Measurements from ENCODE around the gene TXLNB.
"Not testable (repeated sequence)": the region's sequence is repeated elsewhere in the genome, so short reads cannot be mapped to it uniquely, and the experiment has no call there.

TXLNB gene

DNA sequence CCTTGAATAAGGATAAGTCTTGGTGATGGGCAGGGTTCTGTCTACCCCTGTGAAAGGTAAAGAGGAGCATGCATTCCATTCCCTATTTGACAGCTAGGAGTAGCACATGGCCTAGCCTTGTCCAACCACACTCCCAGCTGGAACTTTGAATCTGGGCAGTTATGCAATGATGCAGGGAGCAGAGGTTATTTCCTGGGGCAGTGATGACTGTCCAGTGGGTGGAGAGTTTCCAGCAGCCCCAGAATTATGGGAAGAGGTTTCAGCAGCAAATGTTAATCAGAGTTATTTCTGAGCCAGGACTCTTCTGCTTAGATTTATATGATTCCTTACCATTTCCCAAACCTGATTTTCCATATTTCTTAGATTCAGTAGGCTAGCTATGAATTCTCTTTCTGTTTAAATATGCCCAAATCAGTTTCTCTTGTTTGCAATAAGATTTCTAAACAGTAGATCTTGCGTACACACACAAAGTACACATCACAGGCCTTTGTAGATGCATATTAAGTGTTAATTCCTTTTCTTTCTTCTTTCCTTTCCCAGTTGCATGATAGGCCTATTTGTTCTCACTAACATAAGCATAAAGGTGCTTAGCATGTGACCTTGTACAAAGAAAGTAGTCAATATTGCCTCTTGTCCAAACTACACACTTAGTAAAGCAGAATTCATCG, 17.3 kb upstream of the TXLNB start:
- no peak for DNase-seq

DNA sequence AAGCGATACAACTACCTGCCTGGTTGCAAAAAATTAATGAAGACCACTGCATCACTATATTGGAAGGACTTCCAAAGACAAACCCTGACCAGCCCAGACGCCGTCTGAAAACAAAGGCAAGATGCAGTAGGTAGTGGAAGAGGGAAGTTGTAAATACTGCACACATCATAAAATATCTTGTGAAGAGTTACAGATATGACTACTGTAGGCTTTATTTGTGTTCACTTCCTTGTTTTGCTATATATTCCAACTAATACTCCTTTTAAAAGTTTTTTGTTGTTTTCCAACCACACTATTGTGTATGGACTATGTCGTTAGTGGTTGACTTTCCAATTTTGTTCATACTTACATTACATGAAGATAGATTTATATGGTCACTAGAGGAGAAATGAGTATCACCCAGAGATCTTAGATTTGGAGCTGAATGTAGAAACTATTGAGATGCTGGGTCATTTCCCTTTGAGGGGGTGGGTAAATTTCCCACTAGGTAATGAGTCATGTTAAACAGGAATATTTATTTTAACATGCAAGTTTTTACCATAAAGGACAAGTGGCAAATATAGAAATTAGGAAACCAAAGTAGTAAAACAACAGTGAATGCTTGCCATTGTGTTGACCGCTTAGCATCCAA, 16.6 kb upstream of the TXLNB start:
- DNase-seq: no peak

DNA sequence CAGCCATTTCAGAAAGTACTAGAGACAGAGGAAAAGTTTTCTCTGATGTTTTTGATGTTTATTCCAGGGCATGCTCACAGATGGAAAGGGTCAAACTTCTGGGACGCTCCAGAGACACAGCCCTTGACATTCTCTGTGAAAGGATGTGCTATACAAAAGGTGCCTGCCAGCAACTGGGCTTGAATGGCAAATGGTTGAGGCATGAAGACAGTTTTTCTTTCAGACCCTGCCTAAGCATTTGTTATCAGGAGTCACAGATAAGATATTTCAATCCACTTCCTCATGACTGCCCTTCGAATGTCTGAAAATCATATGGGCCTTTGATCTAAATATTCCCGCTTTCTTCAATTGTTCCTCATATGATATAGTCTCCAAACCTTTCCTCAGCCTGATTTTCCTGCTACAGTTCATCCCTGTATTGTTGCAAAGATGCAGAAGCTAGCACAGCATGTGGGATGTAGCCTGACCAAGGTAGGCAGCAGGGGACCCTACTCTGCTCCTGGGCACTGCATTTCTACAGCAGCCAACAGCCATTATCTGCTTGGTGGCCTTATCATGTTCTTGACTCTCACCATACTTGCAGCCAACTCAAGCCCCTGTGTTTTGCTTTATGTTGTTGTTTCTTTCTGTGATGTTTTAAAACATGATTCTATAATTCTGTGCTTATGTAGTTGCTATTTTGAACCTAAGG, 14.6 kb upstream of the TXLNB start:
- no peak for DNase-seq

GRCh38 chr6:139303185-139303584, 11.4 kb upstream of the TXLNB start:
- no peak for DNase-seq

DNA sequence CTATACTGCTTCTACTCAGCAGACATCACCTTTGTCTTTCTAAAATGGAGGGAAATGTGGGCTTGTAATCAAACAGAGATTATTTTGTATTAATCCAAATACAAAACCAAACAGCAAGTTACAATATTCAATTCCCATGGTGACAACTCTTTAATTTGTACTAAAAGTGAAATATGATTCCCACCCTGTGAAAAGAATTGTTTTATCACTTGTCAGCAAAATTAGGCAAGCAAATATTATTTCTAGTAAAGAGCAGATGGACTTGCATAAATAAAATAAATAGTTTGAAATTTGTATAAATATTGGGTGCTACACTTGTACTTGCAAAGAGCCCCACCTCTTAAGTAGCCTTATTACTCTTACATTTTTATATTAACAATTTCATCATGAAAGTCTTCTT, 6.1 kb upstream of the TXLNB start:
- DNase-seq: no peak

GRCh38 chr6:139296927-139297326, 5.1 kb upstream of the TXLNB start:
- no peak for DNase-seq

DNA sequence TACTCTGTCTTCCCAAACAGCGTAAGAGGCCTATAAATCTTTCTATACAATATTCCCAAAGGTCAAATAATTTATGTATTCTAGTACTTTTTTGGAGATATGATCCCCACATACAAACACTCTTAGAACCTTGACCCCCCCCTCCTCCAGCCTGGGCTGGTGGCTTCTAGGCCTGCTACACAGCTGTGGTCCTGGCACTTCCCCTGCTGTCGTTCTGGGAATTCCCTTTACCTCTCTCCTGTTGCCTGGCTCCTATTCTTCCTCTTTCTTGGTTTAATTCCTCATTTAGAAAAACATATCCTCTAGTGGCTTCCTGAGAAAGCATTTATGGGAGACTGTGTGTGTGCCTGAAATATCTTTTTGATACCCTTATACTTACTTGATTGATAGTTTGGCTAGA, 4.1 kb upstream of the TXLNB start:
- DNase-seq: no peak

DNA sequence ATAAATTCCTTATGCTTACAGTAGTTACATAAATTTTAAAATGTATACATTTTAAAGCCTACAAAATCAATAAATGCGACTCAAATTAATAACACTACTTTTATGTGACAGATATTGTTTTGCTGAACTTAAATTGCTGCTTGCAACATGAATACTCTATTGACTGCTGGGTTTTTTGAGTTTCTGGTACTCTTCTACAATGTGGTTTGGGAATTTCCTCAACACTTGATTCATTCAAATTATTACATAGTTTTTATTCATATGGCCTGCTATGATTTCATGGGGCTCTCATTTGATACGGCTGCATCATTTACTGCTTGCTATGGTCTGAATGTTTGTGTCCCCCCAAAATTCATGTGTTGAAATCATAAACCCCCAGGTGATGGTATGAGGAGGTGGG, 2.3 kb upstream of the TXLNB start:
- no peak for DNase-seq

- DNase-seq: not testable (repeated sequence)
These were observed 1.4 kb upstream of the TXLNB start for GRCh38 chr6:139293230-139293629.

DNA sequence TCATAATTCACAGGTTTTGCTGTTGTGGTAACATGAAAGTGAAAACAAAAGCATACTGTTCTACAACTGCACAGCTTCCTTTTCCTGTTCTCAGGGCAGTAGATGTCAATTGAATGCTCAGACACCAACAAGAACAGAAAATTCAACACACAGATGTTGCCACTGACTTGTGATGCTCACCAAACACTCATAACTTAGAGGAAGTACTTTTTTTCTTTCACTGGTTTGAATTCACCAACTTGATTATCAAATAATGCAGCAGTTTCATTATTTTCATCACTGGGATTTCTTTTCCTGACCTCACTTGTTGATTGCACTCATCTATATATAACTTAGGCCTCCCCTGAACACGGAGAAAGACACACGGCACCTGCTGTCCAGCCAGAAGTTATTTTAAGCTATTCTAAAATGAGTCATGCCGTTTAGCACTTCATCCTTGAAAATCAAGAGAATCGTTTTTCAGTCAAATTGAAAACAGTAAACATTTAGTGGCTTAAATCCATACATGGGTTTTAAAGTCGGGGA, 949 bp downstream of the TXLNB start:
- no peak for DNase-seq

DNA sequence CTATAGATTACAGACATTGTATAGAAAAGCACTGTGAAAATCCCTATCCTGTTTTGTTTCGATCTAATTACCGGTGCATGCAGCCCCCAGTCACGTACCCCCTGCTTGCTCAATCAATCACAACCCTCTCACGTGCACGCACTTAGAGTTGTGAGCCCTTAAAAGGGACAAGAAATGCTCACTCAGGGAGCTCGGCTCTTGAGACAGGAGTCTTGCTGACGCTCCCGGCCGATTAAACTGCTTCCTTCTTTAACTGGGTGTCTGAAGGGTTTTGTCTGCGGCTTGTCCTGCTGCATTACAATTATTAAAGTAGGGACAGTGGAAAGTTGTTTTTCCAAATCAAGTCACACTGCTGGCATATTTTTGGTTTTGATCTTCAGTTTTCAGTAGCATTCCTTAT, 2.6 kb downstream of the TXLNB start:
- no peak for DNase-seq

GRCh38 chr6:139288496-139289040, 3.2 kb downstream of the TXLNB start:
- DNase-seq: no peak

DNA sequence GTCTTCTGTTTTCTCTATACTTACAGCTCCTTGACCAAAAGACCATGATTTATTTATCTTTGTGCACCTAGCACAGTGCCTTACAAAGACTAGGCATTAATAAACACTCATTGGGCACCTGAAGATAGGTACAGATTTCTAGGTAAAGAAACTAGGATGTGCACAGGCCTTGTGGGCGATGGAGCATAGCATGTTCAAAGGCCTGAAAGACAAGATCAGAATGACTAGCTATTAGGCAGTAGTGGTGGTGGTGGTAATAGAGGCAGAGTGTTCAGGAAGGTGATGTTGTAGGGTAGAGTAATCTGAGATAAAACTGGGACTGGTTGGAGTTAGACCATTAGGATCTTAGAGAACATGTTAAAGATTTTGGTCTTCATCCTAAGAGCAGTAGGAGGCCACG, 3.9 kb downstream of the TXLNB start:
- DNase-seq: no peak

DNA sequence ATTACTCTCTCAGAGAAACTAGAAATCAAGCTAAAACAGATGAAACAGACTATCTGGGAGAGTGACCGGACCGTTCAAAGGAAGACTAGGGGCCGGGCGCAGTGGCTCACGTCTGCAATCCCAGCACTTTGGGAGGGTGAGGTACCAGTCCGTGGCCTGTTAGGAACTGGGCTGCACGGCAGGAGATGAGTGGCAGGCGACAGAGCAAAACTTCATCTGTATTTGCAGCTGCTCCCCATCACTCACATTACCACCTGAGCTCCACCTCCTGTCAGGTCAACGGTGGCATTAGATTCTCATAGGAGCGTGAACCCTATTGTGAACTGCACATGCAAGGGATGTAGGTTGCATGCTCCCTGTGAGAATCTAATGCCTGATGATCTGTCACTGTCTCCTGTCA, 5.4 kb downstream of the TXLNB start:
- DNase-seq: not testable (repeated sequence)

GRCh38 chr6:139285590-139285989, 6.2 kb downstream of the TXLNB start:
- no peak for DNase-seq

DNA sequence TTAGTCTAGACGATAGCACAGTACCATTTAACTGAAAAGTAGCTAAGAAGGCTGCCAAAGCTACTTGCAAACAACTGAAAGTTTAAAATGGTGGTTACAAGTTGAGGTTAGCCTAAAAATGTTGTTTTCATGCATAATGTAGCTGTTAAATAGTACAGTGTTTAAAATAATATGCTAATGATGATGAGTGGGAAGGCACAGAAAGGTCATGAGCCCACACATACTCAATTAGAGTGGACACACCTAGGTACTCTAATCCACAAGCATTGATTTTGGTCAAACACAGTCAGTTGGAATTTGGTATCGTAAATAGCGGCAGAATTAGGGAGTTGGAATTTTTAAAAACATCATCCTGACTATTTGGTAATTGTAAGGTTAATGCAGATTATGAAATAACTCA, 7.0 kb downstream of the TXLNB start:
- no peak for DNase-seq

GRCh38 chr6:139282684-139283083, 9.1 kb downstream of the TXLNB start:
- no peak for DNase-seq

- no peak for DNase-seq
These were observed 13.6 kb downstream of the TXLNB start for GRCh38 chr6:139278190-139278589.

GRCh38 chr6:139277587-139277986, 14.2 kb downstream of the TXLNB start:
- no peak for DNase-seq

- DNase-seq: no peak
These were observed 14.6 kb downstream of the TXLNB start for GRCh38 chr6:139277161-139277560.

DNA sequence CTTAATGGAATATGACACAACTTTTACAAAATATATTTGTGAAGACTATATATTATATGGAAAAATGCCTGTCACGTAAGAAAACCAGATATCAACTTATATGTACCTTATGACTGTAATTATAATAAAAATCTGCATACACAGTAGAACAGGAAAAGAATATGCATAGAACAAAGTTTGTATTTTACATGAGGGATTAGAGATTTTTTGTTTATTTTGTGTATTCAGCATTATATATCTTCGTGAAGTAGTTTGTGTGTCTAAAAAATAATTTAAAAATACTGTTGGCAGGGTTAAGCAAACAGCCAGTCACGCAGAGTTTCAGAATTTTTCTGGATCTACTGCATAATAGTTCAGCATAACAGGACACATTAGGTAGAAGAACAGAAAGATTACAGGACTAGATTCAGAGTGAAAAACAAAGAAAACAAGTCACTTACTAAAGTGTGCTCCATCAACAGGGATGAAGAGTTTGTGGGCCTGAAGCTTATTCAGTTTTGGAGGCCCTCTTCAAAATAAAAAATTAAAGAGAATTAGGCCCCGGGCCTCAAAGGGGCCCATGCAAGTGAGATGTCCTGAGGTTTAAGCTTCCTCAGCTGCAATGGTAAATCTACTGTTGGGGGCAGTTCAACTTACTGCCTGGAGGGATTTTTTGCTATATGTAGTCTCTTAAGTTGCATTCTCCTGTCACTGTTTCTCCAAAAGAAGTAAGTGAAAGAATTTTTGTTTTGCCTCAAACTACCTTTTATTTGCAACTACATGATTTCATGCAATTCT, 16.3 kb downstream of the TXLNB start:
- DNase-seq: no peak

DNA sequence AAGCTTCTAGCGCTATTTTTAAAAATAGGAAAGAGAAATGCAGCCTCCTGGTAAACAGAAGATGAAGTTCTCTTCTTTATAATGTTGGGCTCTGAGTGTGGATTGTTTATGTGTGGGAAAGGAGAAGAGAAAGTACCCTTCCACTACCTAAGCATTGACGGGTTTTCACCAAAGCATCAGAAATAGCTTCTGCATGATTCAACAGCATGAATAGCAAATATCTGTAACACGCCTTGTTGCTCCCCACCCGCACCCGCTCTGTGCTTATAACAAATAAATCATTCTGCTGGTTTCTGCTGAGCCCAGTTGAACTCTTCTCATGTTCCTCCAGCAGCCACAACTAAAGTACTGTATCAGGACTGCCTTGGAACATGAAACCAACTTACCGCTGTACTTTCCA, 20.7 kb downstream of the TXLNB start:
- DNase-seq: no peak

GRCh38 chr6:139270249-139270648, 21.5 kb downstream of the TXLNB start:
- no peak for DNase-seq
